ENCODE measurements around the gene PTMS.

PTMS gene

DNA sequence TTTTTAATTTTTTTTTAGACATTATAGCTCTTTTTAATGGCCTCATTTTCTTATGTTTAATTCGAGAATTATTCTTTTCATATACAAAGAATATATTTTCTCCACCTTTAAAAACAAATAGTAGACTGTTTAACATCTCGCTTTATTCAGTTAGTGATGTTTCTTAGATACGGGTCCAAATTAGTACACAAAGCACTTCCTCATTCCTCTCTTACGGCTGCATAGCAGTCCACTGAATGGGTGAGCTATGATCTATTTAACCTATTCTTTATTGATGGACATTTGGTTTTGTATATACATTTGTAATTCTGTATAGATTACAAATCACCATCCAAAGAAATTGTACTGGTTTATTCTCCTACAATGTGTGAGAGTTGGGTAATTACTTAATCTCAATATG is 47.2 kb downstream of the PTMS start:
- Histone ChIP-seq H2BK120ac (ENCODE audit: low read depth, low read length) (no peak overlapping the region), H2AK5ac (ENCODE audit: low read length, severe bottlenecking) (no peak overlapping the region), H3K14ac (ENCODE audit: low read length in 2 of 2) (no peak overlapping the region), H3K23ac (ENCODE audit: low read length in 2 of 2) (no peak overlapping the region), H3K36me3 (ENCODE audit: control insufficient read depth in 1 of 2, insufficient read depth in 2 of 2, low read depth in 1 of 2, low read length in 2 of 2) (no peaks in the 10 kb centered on the region), H4K91ac (ENCODE audit: low read length) (no peak overlapping the region), H3K79me1 (replicated peaks; ENCODE audit: low read length, poor library complexity, severe bottlenecking) (no peaks in the 10 kb centered on the region), H3K9me3 (ENCODE audit: control insufficient read depth, low read length) (no peaks in the 10 kb centered on the region), H2BK5ac (ENCODE audit: low read depth, low read length, poor library complexity, severe bottlenecking) (no peak overlapping the region), H3K27me3 (ENCODE audit: control insufficient read depth in 1 of 2, insufficient read depth in 1 of 2, low read length in 2 of 2) (peaks cover 26 to 59% of the 10 kb centered on the region in 2 experiments), H3K18ac (ENCODE audit: low read depth in 1 of 2, low read length in 2 of 2) (no peak overlapping the region), H3K27ac (ENCODE audit: low read length, poor library complexity, severe bottlenecking) (no peak overlapping the region), H2BK15ac (ENCODE audit: low read depth, poor library complexity, severe bottlenecking) (no peak overlapping the region), H3K4me1 (ENCODE audit: control insufficient read depth, insufficient read depth, low read depth, low read length) (peaks cover 2% of the 10 kb centered on the region), H2AFZ (ENCODE audit: low read depth, low read length) (no peak overlapping the region), H3K4me2 (ENCODE audit: low read length, poor library complexity, severe bottlenecking) (no peak overlapping the region), H3K4me3 (ENCODE audit: insufficient read depth in 1 of 2, low read depth in 1 of 2, low read length in 2 of 2) (no peak overlapping the region), H4K8ac (ENCODE audit: low read length) (no peak overlapping the region), H3K4ac (ENCODE audit: low read depth in 1 of 2, low read length in 2 of 2) (no peak overlapping the region), H2BK12ac (ENCODE audit: low read length in 2 of 2) (no peak overlapping the region), H3K9ac (ENCODE audit: low read length) (no peak overlapping the region)
- DNase-seq, result no peak
- WGBS, result 100% methylated on average over 1 of the region's 4 CpGs

GRCh38 chr12:6816598-6816997 is 50.4 kb downstream of the PTMS start:
- no peaks in the 10 kb centered on the region for H3K9me3 ChIP-seq (ENCODE audit: control insufficient read depth, low read length)
- no peak overlapping the region for H3K18ac ChIP-seq (ENCODE audit: low read depth in 1 of 2, low read length in 2 of 2)
- no peaks in the 10 kb centered on the region for H3K79me1 ChIP-seq (replicated peaks; ENCODE audit: low read length, poor library complexity, severe bottlenecking)
- H3K14ac ChIP-seq (ENCODE audit: low read length in 2 of 2), result no peak overlapping the region
- H3K23ac ChIP-seq (ENCODE audit: low read length in 2 of 2), result no peak overlapping the region
- H2BK120ac ChIP-seq (ENCODE audit: low read depth, low read length), result no peak overlapping the region
- no peak overlapping the region for H3K9ac ChIP-seq (ENCODE audit: low read length)
- H3K27me3 ChIP-seq (ENCODE audit: control insufficient read depth in 1 of 2, insufficient read depth in 1 of 2, low read length in 2 of 2), result peaks cover 31 to 69% of the 10 kb centered on the region in 2 experiments
- H4K91ac ChIP-seq (ENCODE audit: low read length), result no peak overlapping the region
- H2AFZ ChIP-seq (ENCODE audit: low read depth, low read length), result no peak overlapping the region
- H2AK5ac ChIP-seq (ENCODE audit: low read length, severe bottlenecking), result no peak overlapping the region
- H2BK12ac ChIP-seq (ENCODE audit: low read length in 2 of 2), result no peak overlapping the region
- H3K4me2 ChIP-seq (ENCODE audit: low read length, poor library complexity, severe bottlenecking), result no peak overlapping the region
- no peak overlapping the region for H3K4me3 ChIP-seq (ENCODE audit: insufficient read depth in 1 of 2, low read depth in 1 of 2, low read length in 2 of 2)
- peaks cover 19% of the 10 kb centered on the region for H3K4me1 ChIP-seq (ENCODE audit: control insufficient read depth, insufficient read depth, low read depth, low read length)
- H3K36me3 ChIP-seq (ENCODE audit: control insufficient read depth in 1 of 2, insufficient read depth in 2 of 2, low read depth in 1 of 2, low read length in 2 of 2), result no peaks in the 10 kb centered on the region
- H2BK15ac ChIP-seq (ENCODE audit: low read depth, poor library complexity, severe bottlenecking), result no peak overlapping the region
- H2BK5ac ChIP-seq (ENCODE audit: low read depth, low read length, poor library complexity, severe bottlenecking), result no peak overlapping the region
- H4K8ac ChIP-seq (ENCODE audit: low read length), result no peak overlapping the region
- WGBS, result 62% methylated on average over 3 of the region's 3 CpGs
- no peak overlapping the region for H3K27ac ChIP-seq (ENCODE audit: low read length, poor library complexity, severe bottlenecking)
- H3K4ac ChIP-seq (ENCODE audit: low read depth in 1 of 2, low read length in 2 of 2), result no peak overlapping the region
- no peak for DNase-seq

DNA sequence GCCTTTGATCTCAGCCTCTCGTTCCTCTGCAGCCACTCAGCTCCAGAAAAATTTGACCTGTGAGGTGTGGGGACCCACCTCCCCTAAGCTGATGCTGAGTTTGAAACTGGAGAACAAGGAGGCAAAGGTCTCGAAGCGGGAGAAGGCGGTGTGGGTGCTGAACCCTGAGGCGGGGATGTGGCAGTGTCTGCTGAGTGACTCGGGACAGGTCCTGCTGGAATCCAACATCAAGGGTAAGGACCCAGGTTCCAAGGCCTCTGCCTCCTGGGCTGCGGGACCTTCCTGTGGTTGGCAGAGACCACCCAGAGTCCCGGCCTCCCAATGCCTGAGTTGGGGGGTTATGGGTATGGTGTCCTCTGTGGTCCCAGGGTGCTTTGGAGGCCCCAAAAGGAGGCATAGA is 50.9 kb downstream of the PTMS start:
- Histone ChIP-seq H3K4me3 (ENCODE audit: insufficient read depth in 1 of 2, low read depth in 1 of 2, low read length in 2 of 2) (no peak overlapping the region), H3K4me1 (ENCODE audit: control insufficient read depth, insufficient read depth, low read depth, low read length) (peaks cover 23% of the 10 kb centered on the region), H3K79me1 (replicated peaks; ENCODE audit: low read length, poor library complexity, severe bottlenecking) (no peaks in the 10 kb centered on the region), H3K27me3 (ENCODE audit: control insufficient read depth in 1 of 2, insufficient read depth in 1 of 2, low read length in 2 of 2) (peaks cover 35 to 73% of the 10 kb centered on the region in 2 experiments), H3K4me2 (ENCODE audit: low read length, poor library complexity, severe bottlenecking) (no peak overlapping the region), H3K4ac (ENCODE audit: low read depth in 1 of 2, low read length in 2 of 2) (no peak overlapping the region), H3K23ac (ENCODE audit: low read length in 2 of 2) (no peak overlapping the region), H2AK5ac (ENCODE audit: low read length, severe bottlenecking) (no peak overlapping the region), H3K9me3 (ENCODE audit: control insufficient read depth, low read length) (no peaks in the 10 kb centered on the region), H3K18ac (ENCODE audit: low read depth in 1 of 2, low read length in 2 of 2) (no peak overlapping the region), H2BK120ac (ENCODE audit: low read depth, low read length) (no peak overlapping the region), H3K36me3 (ENCODE audit: control insufficient read depth in 1 of 2, insufficient read depth in 2 of 2, low read depth in 1 of 2, low read length in 2 of 2) (no peaks in the 10 kb centered on the region), H2BK15ac (ENCODE audit: low read depth, poor library complexity, severe bottlenecking) (peak overlapping the region; percentile 16), H3K27ac (ENCODE audit: low read length, poor library complexity, severe bottlenecking) (no peak overlapping the region), H3K14ac (ENCODE audit: low read length in 2 of 2) (no peak overlapping the region), H3K9ac (ENCODE audit: low read length) (no peak overlapping the region), H4K8ac (ENCODE audit: low read length) (no peak overlapping the region), H2BK12ac (ENCODE audit: low read length in 2 of 2) (no peak overlapping the region), H2BK5ac (ENCODE audit: low read depth, low read length, poor library complexity, severe bottlenecking) (no peak overlapping the region), H2AFZ (ENCODE audit: low read depth, low read length) (no peak overlapping the region), H4K91ac (ENCODE audit: low read length) (no peak overlapping the region)
- WGBS, result 88% methylated on average over 8 of the region's 8 CpGs
- DNase-seq, result no peak

GRCh38 chr12:6817662-6818157 is 51.5 kb downstream of the PTMS start:
- Histone ChIP-seq H2AK5ac (ENCODE audit: low read length, severe bottlenecking) (no peak overlapping the region), H4K91ac (ENCODE audit: low read length) (peak overlapping the region; percentile 37), H2AFZ (ENCODE audit: low read depth, low read length) (no peak overlapping the region), H3K14ac (ENCODE audit: low read length in 2 of 2) (no peak overlapping the region), H3K4ac (ENCODE audit: low read depth in 1 of 2, low read length in 2 of 2) (no peak overlapping the region), H4K8ac (ENCODE audit: low read length) (no peak overlapping the region), H3K4me2 (ENCODE audit: low read length, poor library complexity, severe bottlenecking) (no peak overlapping the region), H3K36me3 (ENCODE audit: control insufficient read depth in 1 of 2, insufficient read depth in 2 of 2, low read depth in 1 of 2, low read length in 2 of 2) (no peaks in the 10 kb centered on the region), H3K27ac (ENCODE audit: low read length, poor library complexity, severe bottlenecking) (no peak overlapping the region), H2BK15ac (ENCODE audit: low read depth, poor library complexity, severe bottlenecking) (no peak overlapping the region), H3K27me3 (ENCODE audit: control insufficient read depth in 1 of 2, insufficient read depth in 1 of 2, low read length in 2 of 2) (peaks cover 41 to 77% of the 10 kb centered on the region in 2 experiments), H3K79me1 (replicated peaks; ENCODE audit: low read length, poor library complexity, severe bottlenecking) (no peaks in the 10 kb centered on the region), H3K4me1 (ENCODE audit: control insufficient read depth, insufficient read depth, low read depth, low read length) (peaks cover 28% of the 10 kb centered on the region), H3K9me3 (ENCODE audit: control insufficient read depth, low read length) (no peaks in the 10 kb centered on the region), H3K18ac (ENCODE audit: low read depth in 1 of 2, low read length in 2 of 2) (no peak overlapping the region), H2BK12ac (ENCODE audit: low read length in 2 of 2) (no peak overlapping the region), H3K4me3 (ENCODE audit: insufficient read depth in 1 of 2, low read depth in 1 of 2, low read length in 2 of 2) (peak overlapping the region in 1 of 2 experiments; percentile 35), H3K9ac (ENCODE audit: low read length) (no peak overlapping the region), H2BK5ac (ENCODE audit: low read depth, low read length, poor library complexity, severe bottlenecking) (no peak overlapping the region), H2BK120ac (ENCODE audit: low read depth, low read length) (no peak overlapping the region), H3K23ac (ENCODE audit: low read length in 2 of 2) (no peak overlapping the region)
- 89% methylated on average over 20 of the region's 20 CpGs for WGBS
- DNase-seq, result no peak

Measured in mesenchymal stem cell (in vitro differentiated cells and primary cell).